Fibroblast of pulmonary artery (primary cell): ENCODE data around the gene XAF1.

Experiments used
- DNase-seq: peaks from one replicate; pipeline ENCODE4 v3.0.0-alpha.2; 2010; ENCODE audit warnings: low read depth
- H3K4me3 ChIP-seq: replicated peaks from 2 replicates; pipeline ENCODE4 v1.5.1; 2011; ENCODE audit warnings: low read depth, mild to moderate bottlenecking, control low read depth, low read length, moderate library complexity
- CTCF ChIP-seq: IDR thresholded peaks from 2 replicates; pipeline ENCODE4 v1.5.1; 2011; ENCODE audit warnings: mild to moderate bottlenecking, control low read depth, low read length, inconsistent platforms; ENCODE audit errors: missing control alignments

The XAF1 gene

GRCh38 chr17:6753006-6753445 lies 2.8 kb upstream of the XAF1 start:
- DNase-seq: peak; percentile 95
- peak overlapping the region; percentile 24 for H3K4me3 ChIP-seq
- TF ChIP-seq CTCF: no peak

- no peak overlapping the region for H3K4me3 ChIP-seq
- peak; percentile 17 for DNase-seq
- TF ChIP-seq CTCF: no peak
Observed at GRCh38 chr17:6753546-6753945, 2.3 kb upstream of the XAF1 start.

GRCh38 chr17:6755281-6755680 lies 565 bp upstream of the XAF1 start:
- peak overlapping the region; percentile 70 for H3K4me3 ChIP-seq
- no peak for TF ChIP-seq CTCF
- peak; percentile 74 for DNase-seq

GRCh38 chr17:6756425-6757031 lies 682 bp downstream of the XAF1 start:
- no peak for DNase-seq
- H3K4me3 ChIP-seq: peak overlapping the region; percentile 70
- no peak for TF ChIP-seq CTCF

GRCh38 chr17:6757747-6758146 lies 1.9 kb downstream of the XAF1 start:
- no peak overlapping the region for H3K4me3 ChIP-seq
- no peak for TF ChIP-seq CTCF
- no peak for DNase-seq

- no peak for TF ChIP-seq CTCF
- H3K4me3 ChIP-seq: no peak overlapping the region
- no peak for DNase-seq
Observed at GRCh38 chr17:6761779-6762178, 5.9 kb downstream of the XAF1 start.

- H3K4me3 ChIP-seq: no peak overlapping the region
- TF ChIP-seq CTCF: no peak
- DNase-seq: no peak
Observed at GRCh38 chr17:6768447-6768846, 12.6 kb downstream of the XAF1 start.
